HEK293 (cell line): ENCODE data around the gene TLR8.
A peak's percentile ranks its signal among the peaks of the same experiment; 100 is the strongest.

Source experiments
- CTCF ChIA-PET: fragments of 350-600 bp; formaldehyde crosslinking; extraction: SDS; loops from one replicate; lab custom pipeline; 2021; ENCODE audit warnings: antibody characterized with exemption; lab: Yijun Ruan, JAX
- POLR2A ChIA-PET: fragments of 300-600 bp; formaldehyde crosslinking; extraction: SDS; loops from one replicate; lab custom pipeline; 2020; ENCODE audit warnings: antibody characterized with exemption, inconsistent platforms; lab: Yijun Ruan, JAX
- H3K27ac ChIP-seq: fragments of 200-500 bp; sonication (Bioruptor generic); 2 replicates; pipeline ENCODE4 v1.5.1; 2014; ENCODE audit warnings: low read depth, low read length, control low read depth, inconsistent platforms; ENCODE audit errors: extremely low read depth
- H3K36me3 ChIP-seq, 2 experiments: fragments of 200-500 bp in 1 of 2; sonication (Bioruptor generic) in 1 of 2; 1 replicate in 1 of 2; 2 replicates in 1 of 2; pipeline ENCODE4 v1.5.1; 2014 to 2017; ENCODE audit warnings: inconsistent platforms in 2 of 2, low read length in 2 of 2; ENCODE audit not compliant: control insufficient read depth in 2 of 2, insufficient read depth in 1 of 2
- H3K4me1 ChIP-seq: fragments of 200-500 bp; sonication (Bioruptor generic); 2 replicates; pipeline ENCODE4 v1.5.1; 2014; ENCODE audit warnings: mild to moderate bottlenecking, low read length, inconsistent platforms; ENCODE audit not compliant: control insufficient read depth, insufficient read depth
- H3K4me3 ChIP-seq: 2 replicates; pipeline ENCODE4 v1.5.1; 2011; ENCODE audit warnings: low read depth, mild to moderate bottlenecking, control low read depth, low read length, moderate library complexity
- H3K9me3 ChIP-seq: fragments of 200-500 bp; sonication (Bioruptor generic); 2 replicates; pipeline ENCODE4 v1.5.1; 2014; ENCODE audit warnings: low read depth, low read length, inconsistent platforms; ENCODE audit not compliant: control insufficient read depth, insufficient read depth
- CTCF ChIP-seq: fragments of 450-650 bp; formaldehyde crosslinking; IDR thresholded peaks from 2 replicates; pipeline ENCODE4 v1.5.1; 2016; ENCODE audit warnings: missing biosample characterization, missing genetic modification characterization
- ELK4 ChIP-seq: IDR thresholded peaks from 2 replicates; pipeline ENCODE4 v1.6.1; 2011; ENCODE audit warnings: mild to moderate bottlenecking, low read depth, low read length, borderline replicate concordance
- RBAK ChIP-seq: fragments of 450-650 bp; formaldehyde crosslinking; IDR thresholded peaks from 2 replicates; pipeline ENCODE4 v1.5.1; 2016; ENCODE audit warnings: missing biosample characterization, missing genetic modification characterization
- SCRT1 ChIP-seq: fragments of 450-650 bp; formaldehyde crosslinking; IDR thresholded peaks from 2 replicates; pipeline ENCODE4 v1.5.1; 2016; ENCODE audit warnings: missing biosample characterization, missing genetic modification characterization, borderline replicate concordance
- SP2 ChIP-seq: fragments of 450-650 bp; formaldehyde crosslinking; IDR thresholded peaks from 2 replicates; pipeline ENCODE4 v1.5.1; 2016; ENCODE audit warnings: missing biosample characterization, missing genetic modification characterization
- ZBTB20 ChIP-seq: fragments of 450-650 bp; formaldehyde crosslinking; IDR thresholded peaks from 2 replicates; pipeline ENCODE4 v1.5.1; 2016; ENCODE audit warnings: missing biosample characterization, missing genetic modification characterization
- ZBTB49 ChIP-seq: fragments of 450-650 bp; formaldehyde crosslinking; IDR thresholded peaks from 2 replicates; pipeline ENCODE4 v1.5.1; 2016; ENCODE audit warnings: missing biosample characterization, missing genetic modification characterization, low read depth
- ZFP3 ChIP-seq: fragments of 450-650 bp; formaldehyde crosslinking; IDR thresholded peaks from 2 replicates; pipeline ENCODE4 v1.5.1; 2016; ENCODE audit warnings: low read depth, missing biosample characterization, missing genetic modification characterization
- ZNF132 ChIP-seq: fragments of 450-650 bp; formaldehyde crosslinking; IDR thresholded peaks from 2 replicates; pipeline ENCODE4 v1.5.1; 2017; ENCODE audit warnings: missing biosample characterization, missing genetic modification characterization, borderline replicate concordance
- ZNF169 ChIP-seq: fragments of 450-650 bp; formaldehyde crosslinking; IDR thresholded peaks from 2 replicates; pipeline ENCODE4 v1.5.1; 2016; ENCODE audit warnings: missing biosample characterization, missing genetic modification characterization
- ZNF211 ChIP-seq: fragments of 450-650 bp; formaldehyde crosslinking; IDR thresholded peaks from 2 replicates; pipeline ENCODE4 v1.5.1; 2016; ENCODE audit warnings: low read depth, missing biosample characterization, missing genetic modification characterization
- ZNF223 ChIP-seq: fragments of 450-650 bp; formaldehyde crosslinking; IDR thresholded peaks from 2 replicates; pipeline ENCODE4 v1.5.1; 2016; ENCODE audit warnings: missing biosample characterization, missing genetic modification characterization
- ZNF324 ChIP-seq: fragments of 450-650 bp; formaldehyde crosslinking; IDR thresholded peaks from 2 replicates; pipeline ENCODE4 v1.5.1; 2016; ENCODE audit warnings: missing biosample characterization, missing genetic modification characterization
- ZNF354C ChIP-seq: fragments of 450-650 bp; formaldehyde crosslinking; IDR thresholded peaks from 2 replicates; pipeline ENCODE4 v1.5.1; 2016; ENCODE audit warnings: missing biosample characterization, missing genetic modification characterization, low read depth, borderline replicate concordance
- ZNF488 ChIP-seq: fragments of 450-650 bp; formaldehyde crosslinking; IDR thresholded peaks from 2 replicates; pipeline ENCODE4 v1.5.1; 2016; ENCODE audit warnings: missing biosample characterization, missing genetic modification characterization
- ZNF677 ChIP-seq: fragments of 450-650 bp; IDR thresholded peaks from 2 replicates; pipeline ENCODE4 v1.5.0; 2018; ENCODE audit warnings: missing biosample characterization, mild to moderate bottlenecking, missing genetic modification characterization, moderate library complexity
- TF ChIP-seq, protein P1 (sequence below): fragments of 450-650 bp; formaldehyde crosslinking; IDR thresholded peaks from 2 replicates; pipeline ENCODE4 v1.5.1; 2016; ENCODE audit warnings: missing biosample characterization, missing genetic modification characterization, low read depth

TLR8 gene

GRCh38 chrX:12946838-12947544 lies 40.6 kb downstream of the TLR8 start (continued):
- TF ChIP-seq ZNF324 (tag by site-specific recombination) (no peak), SP2 (tag by site-specific recombination) (no peak), ZNF211 (tag by site-specific recombination) (no peak), ZNF354C (tag by site-specific recombination) (no peak), ZNF132 (tag by site-specific recombination) (no peak), ELK4 (no peak), ZFP3 (tag by site-specific recombination) (no peak), ZBTB49 (no peak), RBAK (tag by site-specific recombination) (no peak), CTCF (peak; percentile 55; the same call in 1 of the 2 replicates), SCRT1 (tag by site-specific recombination) (no peak), ZNF169 (tag by site-specific recombination) (no peak), ZBTB20 (tag by site-specific recombination) (no peak), ZNF223 (no peak), ZNF488 (no peak), ZNF677 (tag by site-specific recombination) (no peak)
- TF ChIP-seq, protein P1, sequence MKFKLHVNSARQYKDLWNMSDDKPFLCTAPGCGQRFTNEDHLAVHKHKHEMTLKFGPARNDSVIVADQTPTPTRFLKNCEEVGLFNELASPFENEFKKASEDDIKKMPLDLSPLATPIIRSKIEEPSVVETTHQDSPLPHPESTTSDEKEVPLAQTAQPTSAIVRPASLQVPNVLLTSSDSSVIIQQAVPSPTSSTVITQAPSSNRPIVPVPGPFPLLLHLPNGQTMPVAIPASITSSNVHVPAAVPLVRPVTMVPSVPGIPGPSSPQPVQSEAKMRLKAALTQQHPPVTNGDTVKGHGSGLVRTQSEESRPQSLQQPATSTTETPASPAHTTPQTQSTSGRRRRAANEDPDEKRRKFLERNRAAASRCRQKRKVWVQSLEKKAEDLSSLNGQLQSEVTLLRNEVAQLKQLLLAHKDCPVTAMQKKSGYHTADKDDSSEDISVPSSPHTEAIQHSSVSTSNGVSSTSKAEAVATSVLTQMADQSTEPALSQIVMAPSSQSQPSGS (tag by site-specific recombination), result 0 out of 2 replicates have a peak, but pooled peaks have one; percentile 15

DNA sequence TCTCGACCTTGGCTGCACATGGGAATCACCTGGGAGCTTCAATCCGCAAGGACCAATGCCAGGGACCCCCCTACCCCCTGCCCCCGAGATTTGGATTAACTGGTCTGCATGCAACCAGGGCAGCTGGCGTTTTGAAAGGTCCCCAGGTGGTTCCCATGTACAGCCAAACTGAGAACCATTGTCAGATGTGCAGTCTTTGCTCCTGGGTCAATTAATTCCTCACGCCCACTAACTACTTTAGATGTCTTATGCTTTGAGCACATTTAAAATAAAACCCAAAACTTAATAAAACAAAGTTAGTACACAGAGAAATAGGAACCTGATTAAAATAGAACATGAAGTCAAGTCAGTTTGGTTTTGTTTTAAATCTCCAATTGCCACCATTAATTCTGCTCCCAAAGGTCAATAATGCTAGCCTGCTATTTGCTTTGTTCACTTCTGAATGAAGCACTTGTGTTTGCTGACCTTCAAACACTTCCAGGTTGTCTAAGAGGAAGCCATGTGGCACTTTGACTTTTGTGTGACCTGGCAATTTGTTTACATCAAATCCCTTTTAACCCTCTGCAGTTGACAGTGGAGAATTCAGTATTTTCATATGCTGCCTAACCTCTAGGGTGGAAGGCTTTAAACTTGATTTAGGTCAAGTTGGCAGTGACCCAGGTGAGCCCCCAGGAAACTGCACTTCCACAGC lies 41.3 kb downstream of the TLR8 start:
- CTCF ChIA-PET, result interaction anchor here (0.6 to 3.4 kb wide), 26 partner anchors 10 to 805 kb away, joined by 3 to 84 read pairs (median 8); no protein-coding TSS in a partner anchor
- Histone ChIP-seq H3K4me1 (peaks cover 17% of the 10 kb centered on the region), H3K36me3 (no peaks in the 10 kb centered on the region), H3K27ac (peak overlapping the region; percentile 90), H3K4me3 (no peak overlapping the region), H3K9me3 (no peaks in the 10 kb centered on the region)
- TF ChIP-seq ZNF169 (tag by site-specific recombination), result no peak
- POLR2A ChIA-PET, result interaction anchor here (0.6 to 1.8 kb wide), 9 partner anchors 9 to 540 kb away, joined by 3 to 12 read pairs (median 5); partner anchors contain the start of gene TMSB4X
